ENCODE data around the gene NUMB. TPM values are rescaled to one million over a fixed set of nuclear protein-coding genes. Genes with fewer than 3 reads are reported as not detected.

The NUMB gene
- total RNA-seq, 1 experiment from 2014 or later: 46.5 TPM

- DNase-seq: no peak
- Histone ChIP-seq H3K9ac (ENCODE audit: extremely low read depth, insufficient read length, low read length) (no peak overlapping the region), H4K8ac (replicated peaks; ENCODE audit: insufficient read length, low read depth, low read length) (no peak overlapping the region), H2BK20ac (ENCODE audit: low read depth, low read length, poor library complexity, severe bottlenecking) (no peak overlapping the region), H3K79me2 (ENCODE audit: insufficient read depth, low read length) (no peaks in the 10 kb centered on the region), H2BK12ac (ENCODE audit: insufficient read length, low read depth, low read length) (no peak overlapping the region), H3K14ac (ENCODE audit: insufficient read depth, low read length) (no peak overlapping the region), H3K23me2 (ENCODE audit: insufficient read length, low read depth, low read length, poor library complexity, severe bottlenecking) (peaks cover 16% of the 10 kb centered on the region), H3T11ph (ENCODE audit: low read length) (no peak overlapping the region), H3K23ac (ENCODE audit: insufficient read length, low read depth, low read length) (no peak overlapping the region), H4K91ac (ENCODE audit: insufficient read length, low read depth, low read length) (no peak overlapping the region), H2AK5ac (ENCODE audit: insufficient read length, low read length) (no peak overlapping the region), H4K5ac (ENCODE audit: insufficient read length, low read depth, low read length) (no peak overlapping the region), H2BK5ac (ENCODE audit: insufficient read length, low read length) (no peak overlapping the region), H3K27ac (ENCODE audit: insufficient read length, low read depth, low read length) (no peak overlapping the region), H2BK15ac (ENCODE audit: low read depth, low read length) (no peak overlapping the region), H3K18ac (ENCODE audit: insufficient read length, low read depth, low read length) (no peak overlapping the region), H2BK120ac (ENCODE audit: low read depth, low read length, poor library complexity, severe bottlenecking) (no peak overlapping the region), H2AFZ (ENCODE audit: low read length) (no peak overlapping the region), H3K9me3 (ENCODE audit: control insufficient read depth, low read depth, low read length) (no peaks in the 10 kb centered on the region), H3K4me1 (ENCODE audit: insufficient read depth, low read length) (peaks cover 7% of the 10 kb centered on the region; the same call in 1 of the 2 replicates), H3K27me3 (ENCODE audit: insufficient read depth, low read length) (peaks cover 11% of the 10 kb centered on the region; the same call in 1 of the 2 replicates), H3K4ac (ENCODE audit: low read depth, low read length) (no peak overlapping the region), H3K56ac (ENCODE audit: insufficient read length, low read depth, low read length) (no peak overlapping the region), H3K79me1 (ENCODE audit: insufficient read depth, low read depth, low read length, poor library complexity, severe bottlenecking) (no peaks in the 10 kb centered on the region), H4K20me1 (ENCODE audit: control insufficient read depth, insufficient read depth, insufficient read length) (no peaks in the 10 kb centered on the region), H3K4me2 (ENCODE audit: insufficient read depth, insufficient read length, low read length) (no peak overlapping the region)
- Mint-ChIP-seq H3K9me3 (no peaks in the 10 kb centered on the region), H3K36me3 (ENCODE audit: insufficient read depth in 1 of 3, low read depth in 3 of 3) (peaks cover 0 to 2% (median 0%) of the 10 kb centered on the region in 3 experiments; a peak in 2 of 7 replicates), H3K4me3 (no peak overlapping the region), H3K4me1 (peaks cover 53 to 59% of the 10 kb centered on the region in 2 experiments), H3K27ac (no peak overlapping the region), H3K27me3 (ENCODE audit: low read depth) (peaks cover 41% of the 10 kb centered on the region)
- no CpG with 5 or more reads among the region's 10 CpGs for WGBS (ENCODE audit: extremely low coverage, insufficient read length, low lambda C conversion rate)
- no peak for TF ChIP-seq CTCF (conservative IDR thresholded peaks at IDR 0.05)
These were observed 224.8 kb downstream of the NUMB start for GRCh38 chr14:73233564-73233963.
